ENCODE data around the gene SNRNP40. TPM values are rescaled to one million over a fixed set of nuclear protein-coding genes. Genes with fewer than 3 reads are reported as not detected.

SNRNP40 gene
- total RNA-seq, 1 donor from 2014 or later = 11.8 TPM

- H3K27ac ChIP-seq = no peak overlapping the region
- H3K4me3 ChIP-seq = no peak overlapping the region
- peaks cover 3 to 6% of the 10 kb centered on the region in 2 donors for H3K4me1 ChIP-seq
- no peaks in the 10 kb centered on the region for H3K36me3 ChIP-seq
- intact Hi-C loops (cut with DNase I) = no loop called here
- DNase-seq (ENCODE audit: low spot score in 2 of 2) = no peak
- H3K27me3 ChIP-seq = no peaks in the 10 kb centered on the region
- H3K9me3 ChIP-seq = no peaks in the 10 kb centered on the region
- TF ChIP-seq CTCF (IDR thresholded peaks at IDR 0.05) = no peak
Observed at GRCh38 chr1:31238612-31238985, 58.0 kb downstream of the SNRNP40 start.

- no peaks in the 10 kb centered on the region for H3K27me3 ChIP-seq
- no peak for TF ChIP-seq CTCF (IDR thresholded peaks at IDR 0.05)
- no peaks in the 10 kb centered on the region for H3K36me3 ChIP-seq
- peaks cover 3 to 6% of the 10 kb centered on the region in 2 donors for H3K4me1 ChIP-seq
- no peak overlapping the region for H3K4me3 ChIP-seq
- DNase-seq (ENCODE audit: low spot score in 2 of 2) = no peak
- no peaks in the 10 kb centered on the region for H3K9me3 ChIP-seq
- no peak overlapping the region for H3K27ac ChIP-seq
- intact Hi-C loops (cut with DNase I) = no loop called here
Observed at GRCh38 chr1:31234870-31235269, 61.7 kb downstream of the SNRNP40 start.

GRCh38 chr1:31234123-31234708, 62.4 kb downstream of the SNRNP40 start:
- TF ChIP-seq CTCF (IDR thresholded peaks at IDR 0.05) = no peak

GRCh38 chr1:31232689-31233088, 63.9 kb downstream of the SNRNP40 start:
- no peaks in the 10 kb centered on the region for H3K36me3 ChIP-seq
- TF ChIP-seq CTCF (IDR thresholded peaks at IDR 0.05) = no peak
- H3K4me3 ChIP-seq = no peak overlapping the region
- H3K9me3 ChIP-seq = no peaks in the 10 kb centered on the region
- no peak overlapping the region for H3K27ac ChIP-seq
- H3K27me3 ChIP-seq = no peaks in the 10 kb centered on the region
- intact Hi-C loops (cut with DNase I) = no loop called here
- no peak for DNase-seq (ENCODE audit: low spot score in 2 of 2)
- no peaks in the 10 kb centered on the region for H3K4me1 ChIP-seq

More at GRCh38 chr1:31234123-31234708, 62.4 kb downstream of the SNRNP40 start:
- no peaks in the 10 kb centered on the region for H3K27me3 ChIP-seq
- peaks cover 0 to 5% of the 10 kb centered on the region in 2 donors for H3K4me1 ChIP-seq
- no peak overlapping the region for H3K27ac ChIP-seq
- no peak for DNase-seq (ENCODE audit: low spot score in 2 of 2)
- no peaks in the 10 kb centered on the region for H3K9me3 ChIP-seq
- intact Hi-C loops (cut with DNase I) = no loop called here
- no peaks in the 10 kb centered on the region for H3K36me3 ChIP-seq
- no peak overlapping the region for H3K4me3 ChIP-seq

- Histone ChIP-seq H3K4me1 (no peaks in the 10 kb centered on the region), H3K36me3 (no peaks in the 10 kb centered on the region), H3K9me3 (no peaks in the 10 kb centered on the region), H3K4me3 (no peak overlapping the region), H3K27me3 (no peaks in the 10 kb centered on the region), H3K27ac (no peak overlapping the region)
- intact Hi-C loops (cut with DNase I) = no loop called here
- no peak for DNase-seq (ENCODE audit: low spot score in 2 of 2)
- no peak for TF ChIP-seq CTCF (IDR thresholded peaks at IDR 0.05)
Observed at GRCh38 chr1:31231802-31232201, 64.8 kb downstream of the SNRNP40 start.

- Histone ChIP-seq H3K4me3 (no peak overlapping the region), H3K4me1 (no peaks in the 10 kb centered on the region), H3K9me3 (no peaks in the 10 kb centered on the region), H3K36me3 (no peaks in the 10 kb centered on the region), H3K27me3 (no peaks in the 10 kb centered on the region), H3K27ac (no peak overlapping the region)
- no peak for TF ChIP-seq CTCF (IDR thresholded peaks at IDR 0.05)
- no peak for DNase-seq (ENCODE audit: low spot score in 2 of 2)
- intact Hi-C loops (cut with DNase I) = no loop called here
Observed at GRCh38 chr1:31230378-31230777, 66.2 kb downstream of the SNRNP40 start.

Data from ascending aorta (tissue), 2 donors.